ENCODE measurements around the gene NRXN3.

- TF ChIP-seq CTCF (IDR thresholded peaks at IDR 0.05; ENCODE audit: poor library complexity, severe bottlenecking) (no peak), SMC3 (conservative IDR thresholded peaks at IDR 0.05; ENCODE audit: poor library complexity) (no peak), EP300 (conservative IDR thresholded peaks at IDR 0.05; ENCODE audit: poor library complexity, severe bottlenecking) (no peak), TAF1 (IDR thresholded peaks at IDR 0.05; ENCODE audit: low read depth) (no peak), REST (IDR thresholded peaks at IDR 0.05; ENCODE audit: borderline replicate concordance) (no peak), RAD21 (conservative IDR thresholded peaks at IDR 0.05) (no peak), POLR2AphosphoS5 (IDR thresholded peaks at IDR 0.05) (no peak)
These were observed 815.7 kb downstream of the NRXN3 start for GRCh38 chr14:78985668-78986381.
